ENCODE results near the gene GNAS-AS1.

Gene GNAS-AS1

DNA sequence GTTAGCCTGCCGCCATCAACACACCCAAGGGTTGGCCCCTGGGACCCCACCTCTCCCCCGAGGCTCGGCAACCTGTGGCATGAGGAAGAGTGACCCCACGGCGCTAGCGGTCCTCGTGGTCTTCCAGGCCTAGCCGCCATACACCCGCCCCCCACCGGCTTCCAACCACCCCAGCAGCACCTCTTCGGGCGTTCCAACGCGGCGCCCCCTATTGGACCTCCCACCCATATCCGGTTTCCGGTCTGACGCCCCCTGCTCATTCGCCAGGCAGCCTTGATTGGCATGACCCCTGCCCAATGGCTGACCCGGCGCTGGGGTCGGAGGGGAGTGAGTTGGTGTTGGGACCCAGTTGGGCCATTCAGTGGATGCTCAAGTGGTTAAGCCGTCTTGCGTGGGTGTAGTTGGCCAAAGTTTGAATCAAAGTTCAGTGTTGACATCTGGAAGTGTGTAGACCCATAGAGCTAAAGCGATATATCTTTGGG lies at the start of gene GNAS-AS1:
TSS of gene GNAS-AS1 (minus strand) at position 210 of the 482 bp plus-strand sequence.
- DNase-seq = peak; percentile 86 to 88

- no peak for DNase-seq
Measured at GRCh38 chr20:58900397-58900796, 49.7 kb upstream of the GNAS-AS1 start.

- no peak for DNase-seq
Measured at GRCh38 chr20:58899512-58899911, 48.8 kb upstream of the GNAS-AS1 start.

- DNase-seq = no peak
Measured at GRCh38 chr20:58898629-58899408, 48.1 kb upstream of the GNAS-AS1 start.

DNA sequence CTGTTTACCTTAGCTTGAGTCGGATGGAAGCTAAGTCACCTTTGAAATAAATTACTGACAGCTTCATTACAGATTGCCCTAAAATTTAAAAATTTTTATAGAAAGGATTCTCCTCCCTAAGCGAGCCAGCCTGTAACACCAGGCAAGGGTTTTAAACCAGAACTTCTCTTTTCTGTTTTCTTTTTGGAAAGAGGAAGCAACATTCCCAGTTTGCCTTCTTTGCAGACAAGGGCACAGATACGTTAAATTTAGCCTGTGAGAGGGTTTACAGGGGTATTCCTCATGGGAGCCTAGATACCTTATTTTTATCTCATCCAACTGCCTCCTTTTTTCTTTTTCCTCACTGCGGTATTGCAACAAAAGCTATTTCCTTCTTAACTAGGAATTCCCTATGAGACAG lies 46.8 kb upstream of the GNAS-AS1 start:
- no peak for DNase-seq

GRCh38 chr20:58896820-58897219 lies 46.1 kb upstream of the GNAS-AS1 start:
- DNase-seq = no peak

- no peak for DNase-seq
Measured at GRCh38 chr20:58895448-58896180, 44.9 kb upstream of the GNAS-AS1 start.

- no peak for DNase-seq
Measured at GRCh38 chr20:58894652-58895447, 44.1 kb upstream of the GNAS-AS1 start.

DNA sequence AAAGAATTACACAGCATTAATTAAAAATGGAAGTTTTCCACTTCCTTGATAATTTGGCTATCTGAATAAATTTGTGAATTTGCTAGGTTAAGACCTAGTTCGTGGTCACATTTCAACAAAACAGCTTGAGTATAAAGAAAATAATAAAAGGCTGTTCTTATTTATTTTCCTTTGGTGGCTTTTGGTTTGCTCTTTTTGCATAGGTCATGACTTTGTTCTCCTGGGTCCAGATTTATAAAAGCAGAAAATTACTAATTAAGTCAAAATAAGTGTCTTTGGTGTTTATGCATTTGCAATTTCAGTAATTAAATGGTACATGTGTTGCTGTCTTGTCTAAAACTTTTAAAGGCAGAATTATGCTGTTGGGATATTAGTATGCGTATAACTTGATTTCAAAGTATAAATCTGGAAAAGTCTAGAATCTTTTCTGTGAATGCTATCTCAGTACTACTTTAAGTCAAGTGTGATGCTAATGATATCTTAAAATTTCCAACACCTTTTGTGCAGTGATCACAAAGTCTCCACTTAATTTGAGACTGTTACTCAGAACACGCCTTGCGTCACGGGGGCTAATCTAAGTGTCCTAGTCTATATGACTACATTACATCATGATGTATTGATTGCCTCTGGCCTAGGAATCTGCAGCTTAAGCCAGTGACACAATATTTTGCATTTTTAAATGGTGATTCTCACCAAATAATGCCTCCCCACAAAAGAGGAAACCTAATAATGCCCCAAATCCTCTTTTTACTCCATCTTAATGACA lies 42.8 kb upstream of the GNAS-AS1 start:
- peak; percentile 57 to 73 for DNase-seq

GRCh38 chr20:58892932-58893224 lies 42.2 kb upstream of the GNAS-AS1 start:
- no peak for DNase-seq

DNA sequence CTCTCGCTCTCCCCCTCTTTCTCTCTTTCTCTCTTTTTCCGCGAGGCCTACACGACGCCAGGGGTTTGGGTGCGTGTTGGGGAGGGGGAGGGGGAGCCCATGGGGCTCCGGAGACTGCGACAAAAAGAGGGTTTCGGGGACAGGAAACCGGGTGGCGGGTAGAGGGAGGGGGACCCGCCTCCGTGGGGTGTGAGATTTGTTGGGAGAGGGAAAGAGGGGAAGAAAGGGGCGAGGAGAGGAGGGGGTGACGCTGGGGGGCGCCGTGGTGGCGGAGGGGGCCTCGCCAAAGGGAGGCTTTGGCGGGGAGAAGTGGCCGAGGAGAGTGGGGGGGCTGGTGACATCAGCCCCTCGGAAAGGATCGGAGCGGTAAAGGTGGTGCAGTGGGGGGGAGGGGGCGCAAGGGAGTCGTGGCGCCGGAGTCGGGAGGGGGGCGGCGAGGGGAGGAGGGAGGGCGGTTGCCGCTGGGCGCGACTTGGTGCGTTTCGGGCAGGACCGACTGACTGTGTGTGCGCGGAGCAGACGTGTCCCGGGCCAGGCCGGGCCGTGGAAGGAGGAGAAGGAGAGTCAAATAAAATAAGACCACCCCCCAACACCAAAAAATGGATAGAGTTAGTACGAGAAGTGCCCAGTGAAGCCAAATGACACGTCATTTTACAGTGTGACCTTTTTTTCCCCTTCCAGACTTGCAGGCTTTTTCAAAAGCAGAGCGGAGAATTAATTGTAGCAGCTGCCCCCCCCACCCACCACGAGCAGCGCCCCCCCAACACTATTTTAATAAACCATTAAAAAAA lies 41.6 kb upstream of the GNAS-AS1 start:
- DNase-seq = peak; percentile 78 to 83

GRCh38 chr20:58891718-58892140 lies 41.0 kb upstream of the GNAS-AS1 start:
- peak; percentile 37 to 38 for DNase-seq

DNA sequence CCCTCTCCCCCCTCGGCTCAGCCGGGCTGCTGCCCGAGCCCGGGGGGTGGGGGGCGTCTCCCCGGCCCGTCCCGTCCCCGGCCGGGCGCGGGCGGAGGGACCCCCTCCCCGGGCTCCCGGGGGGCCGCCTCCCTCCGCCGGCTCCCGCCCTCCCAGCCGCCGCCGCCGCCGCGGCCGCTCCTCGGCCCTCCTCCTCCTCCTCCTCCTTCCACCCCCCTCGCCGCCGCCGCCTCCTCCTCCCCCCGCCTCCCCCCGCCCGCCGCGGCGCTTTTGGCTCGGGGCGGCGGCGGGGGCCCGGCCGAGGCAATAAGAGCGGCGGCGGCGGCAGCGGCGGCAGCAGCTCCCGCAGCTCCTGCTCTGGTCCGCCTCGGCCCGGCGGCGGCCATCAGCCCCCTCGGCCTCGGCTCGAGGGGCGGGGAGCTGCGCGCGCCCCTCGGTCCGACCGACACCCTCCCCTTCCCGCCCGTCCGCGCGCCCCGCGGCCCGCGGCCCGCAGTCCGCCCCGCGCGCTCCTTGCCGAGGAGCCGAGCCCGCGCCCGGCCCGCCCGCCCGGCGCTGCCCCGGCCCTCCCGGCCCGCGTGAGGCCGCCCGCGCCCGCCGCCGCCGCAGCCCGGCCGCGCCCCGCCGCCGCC lies 40.5 kb upstream of the GNAS-AS1 start:
- peak; percentile 73 to 74 for DNase-seq

- DNase-seq = peak; percentile 68 to 74
Measured at GRCh38 chr20:58890518-58891085, 39.9 kb upstream of the GNAS-AS1 start.

GRCh38 chr20:58889798-58890517 lies 39.3 kb upstream of the GNAS-AS1 start:
- peak in 1 of 2 experiments; percentile 26 for DNase-seq

- DNase-seq = peak in 1 of 2 experiments; percentile 12
Measured at GRCh38 chr20:58889334-58889760, 38.6 kb upstream of the GNAS-AS1 start.

DNA sequence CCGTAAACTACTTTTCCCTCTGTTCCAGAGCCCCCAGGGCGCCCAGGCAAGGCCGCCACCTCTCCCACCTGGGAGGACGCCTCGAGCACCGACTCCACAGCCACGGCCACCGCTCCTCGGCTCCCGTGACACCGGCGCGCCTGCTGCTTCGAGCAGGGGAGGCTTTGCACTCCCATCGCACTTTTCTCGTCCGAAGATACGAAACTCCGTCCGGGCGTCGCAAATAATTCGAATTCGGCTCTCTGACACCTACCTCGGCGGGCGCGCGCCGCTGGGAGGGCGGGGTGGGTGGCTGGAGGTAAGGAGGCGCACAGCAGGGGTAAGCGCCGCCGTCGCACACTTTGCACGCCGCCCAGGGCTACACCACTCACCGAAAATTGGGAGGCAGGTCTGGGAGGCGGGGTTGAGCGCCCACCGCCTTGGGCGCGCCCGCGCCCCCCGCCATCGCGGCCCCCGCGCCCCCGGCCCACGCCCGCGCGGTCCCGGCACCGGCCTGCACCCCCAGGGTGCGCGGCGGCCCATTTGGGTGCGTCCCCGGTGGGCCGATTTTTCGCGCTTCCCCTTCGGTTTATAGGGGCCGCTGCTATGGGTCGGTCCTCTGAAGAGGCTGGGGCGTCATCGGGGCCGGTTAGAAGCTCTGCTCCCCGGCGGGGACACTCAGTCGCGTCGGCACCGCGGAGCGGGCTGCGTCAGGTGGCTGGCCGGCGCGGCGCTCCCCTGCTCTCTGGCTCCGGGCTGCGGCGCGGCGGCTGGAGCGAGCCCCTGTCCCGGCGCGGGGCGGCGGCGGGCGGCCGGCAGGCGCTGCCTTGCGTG lies 38.0 kb upstream of the GNAS-AS1 start:
- peak; percentile 78 to 82 for DNase-seq

DNA sequence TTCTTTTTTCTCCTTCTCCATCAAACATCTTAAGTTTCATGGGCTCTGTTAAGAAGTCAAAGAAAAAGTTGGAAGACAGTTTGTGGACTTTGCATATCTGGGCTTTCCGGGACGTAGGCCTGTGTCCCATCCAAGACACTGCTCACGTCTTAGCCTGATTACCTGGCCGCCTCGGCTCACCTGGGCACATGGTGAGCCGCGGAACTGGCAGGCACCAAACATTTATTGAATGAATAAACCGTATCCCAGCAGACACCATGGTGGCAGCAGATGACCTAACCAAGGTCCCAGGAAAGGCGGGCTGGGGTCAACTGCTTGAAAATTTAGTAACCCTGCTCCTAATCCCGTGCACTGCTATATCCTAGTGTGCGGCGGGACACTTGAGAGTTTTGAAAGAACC lies 37.4 kb upstream of the GNAS-AS1 start:
- DNase-seq = no peak

DNA sequence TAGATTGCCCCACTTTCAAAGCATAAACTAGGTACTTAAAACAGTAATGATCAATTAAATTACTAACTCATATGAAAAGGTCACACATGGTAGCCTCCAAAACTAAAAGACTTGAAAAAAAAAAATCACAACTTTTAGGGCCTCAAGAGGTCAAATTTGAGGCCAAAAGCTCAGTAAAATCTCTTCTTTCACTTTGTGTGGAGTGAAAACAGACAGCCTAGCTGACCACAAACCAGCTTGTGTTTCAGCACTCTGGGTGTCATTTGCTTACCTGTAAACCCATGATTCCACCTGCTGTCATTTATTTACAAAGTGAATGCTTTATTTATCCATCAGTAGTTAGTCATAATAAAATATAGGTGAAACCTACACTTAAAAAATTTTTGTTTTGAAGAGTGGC lies 35.8 kb upstream of the GNAS-AS1 start:
- DNase-seq = no peak

All from activated CD4-positive, alpha-beta T cell treated with anti-CD3 and anti-CD28 coated beads, Interleukin-2, amount 50 U/mL, for 48 hours (primary cell).